Esophagus muscularis mucosa (tissue), 4 donors: ENCODE measurements around the gene DBH. TPM values are rescaled to one million over a fixed set of nuclear protein-coding genes. Genes with fewer than 3 reads are reported as not detected.

Source experiments
- DNase-seq: peaks from one replicate; pipeline ENCODE4 v3.0.0-alpha.2; 2017; ENCODE audit errors: extremely low spot score
- H3K27ac ChIP-seq, 4 donors: fragments of 200-600 bp; sonication (generic); replicated peaks in 1 of 4; 1 replicate in 3 of 4; 2 replicates in 1 of 4; pipeline ENCODE4 v1.5.1; 2016 to 2019; ENCODE audit warnings: mild to moderate bottlenecking in 1 of 4
- H3K27me3 ChIP-seq, 4 donors: fragments of 200-600 bp; sonication (generic); one replicate each; pipeline versions ENCODE4 v1.5.1 to v1.6.0; 2016 to 2019
- H3K36me3 ChIP-seq, 4 donors: fragments of 200-600 bp; sonication (generic); one replicate each; pipeline ENCODE4 v1.5.1; 2016 to 2019
- H3K4me1 ChIP-seq, 4 donors: fragments of 200-600 bp; sonication (generic); one replicate each; pipeline ENCODE4 v1.5.1; 2016 to 2019
- H3K4me3 ChIP-seq, 4 donors: fragments of 200-600 bp; sonication (generic); 1 replicate in 2 of 4; 2 replicates in 2 of 4; pipeline ENCODE4 v1.5.1; 2016 to 2019; ENCODE audit warnings: mild to moderate bottlenecking in 4 of 4, moderate library complexity in 1 of 4
- H3K9me3 ChIP-seq, 4 donors: fragments of 200-600 bp; sonication (generic); 1 replicate in 3 of 4; 2 replicates in 1 of 4; pipeline ENCODE4 v1.5.1; 2016 to 2019
- EP300 ChIP-seq: sonication (generic); formaldehyde crosslinking; IDR thresholded peaks from one replicate; pipeline ENCODE4 v1.6.1; 2017; ENCODE audit warnings: antibody characterized with exemption
- POLR2A ChIP-seq: fragments of 450-650 bp; IDR thresholded peaks from one replicate; pipeline ENCODE4 v1.6.1; 2017; ENCODE audit warnings: antibody characterized with exemption, moderate library complexity, mild to moderate bottlenecking, low read depth
- POLR2AphosphoS5 ChIP-seq, 2 donors: sonication (generic); formaldehyde crosslinking; IDR thresholded peaks; one replicate each; pipeline ENCODE4 v1.6.1; 2017; ENCODE audit warnings: antibody characterized with exemption in 2 of 2
- WGBS: methylation state at CpG from one replicate; pipeline ENCODE4 v1.1.5; 2018; 5-methylcytosine and 5-hydroxymethylcytosine counted together
- intact Hi-C: fragments of 100-400 bp; cut with DNase I; formaldehyde crosslinking; loops from one replicate; pipeline ENCODE4 v1.15.1; 2023
- total RNA-seq, 4 donors: library from RNA; depleted of rRNA; stranded (reverse); fragments of >200 nt; gene quantifications; one replicate each; pipeline versions ENCODE4 v1.1.0 to v1.2.1, GENCODE V29; 2016
- TF ChIP-seq, protein P1 (sequence below), 3 experiments: fragments of 200-600 bp in 2 of 3; fragments of 450-650 bp in 1 of 3; sonication (generic) in 2 of 3; IDR thresholded peaks; one replicate each; pipeline ENCODE4 v1.5.1; 2017 to 2019; ENCODE audit warnings: antibody characterized with exemption in 3 of 3, mild to moderate bottlenecking in 2 of 3, moderate library complexity in 1 of 3

Gene DBH
- total RNA-seq, 4 donors from 2014 or later, result 0.06 TPM; not detected in 3

GRCh38 chr9:133665096-133665495 lies 28.9 kb downstream of the DBH start:
- intact Hi-C loops, result no loop called here
- no peaks in the 10 kb centered on the region for H3K36me3 ChIP-seq
- no peak for TF ChIP-seq POLR2A
- H3K4me3 ChIP-seq, result no peak overlapping the region
- DNase-seq, result no peak
- no peaks in the 10 kb centered on the region for H3K9me3 ChIP-seq
- H3K4me1 ChIP-seq, result no peaks in the 10 kb centered on the region
- H3K27ac ChIP-seq, result no peak overlapping the region
- H3K27me3 ChIP-seq, result peaks cover 0 to 68% (median 2%) of the 10 kb centered on the region in 4 donors
- 90% methylated on average over 9 of the region's 13 CpGs for WGBS

GRCh38 chr9:133665535-133665934 lies 29.4 kb downstream of the DBH start:
- no peaks in the 10 kb centered on the region for H3K9me3 ChIP-seq
- no peaks in the 10 kb centered on the region for H3K36me3 ChIP-seq
- WGBS, result 86% methylated on average over 12 of the region's 12 CpGs
- H3K27me3 ChIP-seq, result peaks cover 0 to 63% (median 2%) of the 10 kb centered on the region in 4 donors
- no peaks in the 10 kb centered on the region for H3K4me1 ChIP-seq
- no peak for TF ChIP-seq EP300
- TF ChIP-seq POLR2A, result no peak
- DNase-seq, result no peak
- intact Hi-C loops, result no loop called here
- H3K27ac ChIP-seq, result no peak overlapping the region
- H3K4me3 ChIP-seq, result no peak overlapping the region

DNA sequence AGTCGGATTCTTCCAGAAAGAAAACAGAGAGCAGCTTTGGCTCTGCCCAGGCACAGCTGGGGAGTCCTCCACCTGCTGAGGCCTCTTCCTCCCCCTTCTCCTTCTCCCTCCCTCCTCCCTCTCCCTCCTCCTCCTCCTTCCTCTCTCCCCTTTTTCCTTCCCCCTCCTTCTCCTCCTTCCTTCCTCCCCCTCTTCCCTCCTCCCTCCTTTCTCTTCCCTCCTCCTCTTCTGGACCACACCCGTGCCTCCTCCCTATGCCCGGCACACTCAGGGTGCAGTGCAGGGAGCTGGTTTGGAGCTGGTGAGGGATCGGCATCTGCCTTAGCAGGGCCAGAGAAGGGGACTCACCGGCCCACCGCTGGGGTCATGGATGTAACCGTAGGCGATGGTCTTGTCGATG lies 30.2 kb downstream of the DBH start:
- 83% methylated on average over 9 of the region's 9 CpGs for WGBS
- Histone ChIP-seq H3K4me3 (no peak overlapping the region), H3K9me3 (no peaks in the 10 kb centered on the region), H3K4me1 (no peaks in the 10 kb centered on the region), H3K27me3 (peaks cover 0 to 57% (median 2%) of the 10 kb centered on the region in 4 donors), H3K36me3 (no peaks in the 10 kb centered on the region), H3K27ac (no peak overlapping the region)
- intact Hi-C loops, result no loop called here
- TF ChIP-seq POLR2A (no peak), POLR2AphosphoS5 (IDR thresholded peaks at IDR 0.05) (no peak), EP300 (no peak)
- TF ChIP-seq, protein P1, sequence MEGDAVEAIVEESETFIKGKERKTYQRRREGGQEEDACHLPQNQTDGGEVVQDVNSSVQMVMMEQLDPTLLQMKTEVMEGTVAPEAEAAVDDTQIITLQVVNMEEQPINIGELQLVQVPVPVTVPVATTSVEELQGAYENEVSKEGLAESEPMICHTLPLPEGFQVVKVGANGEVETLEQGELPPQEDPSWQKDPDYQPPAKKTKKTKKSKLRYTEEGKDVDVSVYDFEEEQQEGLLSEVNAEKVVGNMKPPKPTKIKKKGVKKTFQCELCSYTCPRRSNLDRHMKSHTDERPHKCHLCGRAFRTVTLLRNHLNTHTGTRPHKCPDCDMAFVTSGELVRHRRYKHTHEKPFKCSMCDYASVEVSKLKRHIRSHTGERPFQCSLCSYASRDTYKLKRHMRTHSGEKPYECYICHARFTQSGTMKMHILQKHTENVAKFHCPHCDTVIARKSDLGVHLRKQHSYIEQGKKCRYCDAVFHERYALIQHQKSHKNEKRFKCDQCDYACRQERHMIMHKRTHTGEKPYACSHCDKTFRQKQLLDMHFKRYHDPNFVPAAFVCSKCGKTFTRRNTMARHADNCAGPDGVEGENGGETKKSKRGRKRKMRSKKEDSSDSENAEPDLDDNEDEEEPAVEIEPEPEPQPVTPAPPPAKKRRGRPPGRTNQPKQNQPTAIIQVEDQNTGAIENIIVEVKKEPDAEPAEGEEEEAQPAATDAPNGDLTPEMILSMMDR (IDR thresholded peaks at IDR 0.05), result no peak
- no peak for DNase-seq

GRCh38 chr9:133666845-133667244 lies 30.7 kb downstream of the DBH start:
- Histone ChIP-seq H3K27ac (no peak overlapping the region), H3K4me3 (no peak overlapping the region), H3K9me3 (no peaks in the 10 kb centered on the region), H3K4me1 (no peaks in the 10 kb centered on the region), H3K36me3 (no peaks in the 10 kb centered on the region), H3K27me3 (peaks cover 0 to 55% (median 2%) of the 10 kb centered on the region in 4 donors)
- intact Hi-C loops, result no loop called here
- no peak for DNase-seq
- WGBS, result 64% methylated on average over 8 of the region's 11 CpGs
- no peak for TF ChIP-seq EP300
- TF ChIP-seq, protein P1 (IDR thresholded peaks at IDR 0.05), result no peak
- no peak for TF ChIP-seq POLR2A
- no peak for TF ChIP-seq POLR2AphosphoS5 (IDR thresholded peaks at IDR 0.05)

DNA sequence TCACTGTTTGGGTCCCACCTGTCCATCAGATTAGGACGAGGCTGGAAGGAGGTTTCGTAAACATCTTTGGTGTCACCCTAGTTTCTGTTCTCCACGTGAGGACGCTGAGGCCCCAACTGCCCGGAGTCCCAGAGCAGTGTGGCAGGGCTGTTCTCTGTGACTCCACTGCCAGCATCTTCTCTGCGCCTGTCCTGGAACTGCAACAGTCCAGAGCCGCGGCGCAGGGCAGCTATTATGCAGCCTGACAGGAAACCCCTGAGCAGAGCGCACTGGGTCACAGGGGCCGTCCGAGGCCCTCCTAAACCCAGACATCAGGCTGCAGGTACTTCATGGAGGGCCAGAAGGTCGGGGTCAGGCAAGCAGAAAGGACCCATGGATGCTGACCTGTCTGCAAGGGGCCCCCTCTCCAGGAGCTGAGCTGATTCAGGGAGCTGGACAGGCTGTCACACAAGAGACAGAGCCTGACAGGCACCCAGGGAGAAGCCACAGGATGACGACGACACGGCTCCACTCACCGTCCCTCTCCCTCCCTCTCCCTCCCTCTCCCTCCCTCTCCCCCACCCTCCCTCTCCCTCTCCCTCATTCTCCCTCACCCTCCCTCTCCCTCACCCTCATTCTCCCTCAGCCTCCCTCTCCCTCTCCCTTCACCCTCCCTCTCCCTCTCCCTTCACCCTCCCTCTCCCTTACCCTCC lies 31.7 kb downstream of the DBH start:
- no peak for DNase-seq
- intact Hi-C loops, result no loop called here
- TF ChIP-seq POLR2A, result no peak
- TF ChIP-seq EP300, result no peak
- TF ChIP-seq, protein P1 (IDR thresholded peaks at IDR 0.05), result no peak
- TF ChIP-seq POLR2AphosphoS5 (IDR thresholded peaks at IDR 0.05), result no peak

More for the DNA sequence above, 31.7 kb downstream of the DBH start:
- WGBS, result 60% methylated on average over 10 of the region's 17 CpGs
- Histone ChIP-seq H3K36me3 (no peaks in the 10 kb centered on the region), H3K4me1 (no peaks in the 10 kb centered on the region), H3K27me3 (peaks cover 0 to 44% (median 2%) of the 10 kb centered on the region in 4 donors), H3K4me3 (no peak overlapping the region), H3K9me3 (no peaks in the 10 kb centered on the region), H3K27ac (no peak overlapping the region)
